HepG2 (cell line): Measurements from ENCODE around the gene ZDHHC18. TPM values are rescaled to one million over a fixed set of nuclear protein-coding genes. Genes with fewer than 3 reads are reported as not detected.

ENCODE experiments used
- ETV6 ChIP-seq: sonication (generic); formaldehyde crosslinking; conservative IDR thresholded peaks from 2 replicates; pipeline ENCODE4 v1.4.0; 2020; ENCODE audit warnings: missing genetic modification reagents
- HDAC6 ChIP-seq: fragments of 200-600 bp; sonication (generic); IDR thresholded peaks from 2 replicates; pipeline ENCODE4 v1.7.0; 2017; ENCODE audit warnings: mild to moderate bottlenecking, antibody characterized with exemption, low read length, low read depth
- MYPOP ChIP-seq: sonication (generic); formaldehyde crosslinking; IDR thresholded peaks from 2 replicates; pipeline ENCODE4 v1.8.1; 2023; ENCODE audit warnings: mild to moderate bottlenecking, moderate library complexity, missing genetic modification reagents
- RFX1 ChIP-seq: fragments of 450-650 bp; IDR thresholded peaks from 2 replicates; pipeline ENCODE4 v1.6.1; 2017
- SETDB1 ChIP-seq: sonication (generic); formaldehyde crosslinking; IDR thresholded peaks from 2 replicates; pipeline ENCODE4 v1.5.1; 2020; ENCODE audit warnings: missing genetic modification reagents, mild to moderate bottlenecking, borderline replicate concordance
- SMARCE1 ChIP-seq: fragments of 450-650 bp; IDR thresholded peaks from 2 replicates; pipeline ENCODE4 v1.6.1; 2017; ENCODE audit warnings: borderline replicate concordance
- SNAPC2 ChIP-seq: sonication (generic); formaldehyde crosslinking; IDR thresholded peaks from 2 replicates; pipeline ENCODE4 v1.8.1; 2022; ENCODE audit warnings: mild to moderate bottlenecking, missing genetic modification reagents
- THYN1 ChIP-seq: sonication (generic); formaldehyde crosslinking; IDR thresholded peaks from 2 replicates; pipeline ENCODE4 v1.8.1; 2023; ENCODE audit warnings: low read depth, mild to moderate bottlenecking, moderate library complexity, missing genetic modification reagents, borderline replicate concordance
- ZHX2 ChIP-seq, 2 experiments: sonication (generic) in 1 of 2; formaldehyde crosslinking in 1 of 2; IDR thresholded peaks; 2 replicates each; pipeline versions ENCODE4 v1.6.1 to v1.9.0; 2014 to 2022; ENCODE audit warnings: antibody characterized with exemption in 1 of 2, borderline replicate concordance in 1 of 2, inconsistent platforms in 1 of 2, low read depth in 1 of 2, missing genetic modification reagents in 1 of 2
- ZNF124 ChIP-seq: sonication (generic); formaldehyde crosslinking; IDR thresholded peaks from 2 replicates; pipeline ENCODE4 v1.4.0; 2020; ENCODE audit warnings: missing genetic modification reagents
- ZNF136 ChIP-seq: sonication (generic); formaldehyde crosslinking; IDR thresholded peaks from 2 replicates; pipeline ENCODE4 v1.8.1; 2022; ENCODE audit warnings: low read depth, mild to moderate bottlenecking, moderate library complexity, missing genetic modification reagents
- ZNF276 ChIP-seq: sonication (generic); formaldehyde crosslinking; IDR thresholded peaks from 2 replicates; pipeline ENCODE4 v1.4.0; 2020; ENCODE audit warnings: mild to moderate bottlenecking, low read depth, missing genetic modification reagents
- ZNF30 ChIP-seq: sonication (generic); formaldehyde crosslinking; IDR thresholded peaks from 2 replicates; pipeline ENCODE4 v1.5.0; 2020; ENCODE audit warnings: mild to moderate bottlenecking, missing genetic modification reagents
- ZNF362 ChIP-seq: sonication (generic); formaldehyde crosslinking; IDR thresholded peaks from 2 replicates; pipeline ENCODE4 v1.4.0; 2020; ENCODE audit warnings: missing genetic modification reagents, mild to moderate bottlenecking, borderline replicate concordance
- ZNF503 ChIP-seq: sonication (generic); formaldehyde crosslinking; IDR thresholded peaks from 2 replicates; pipeline ENCODE4 v1.4.0; 2020; ENCODE audit warnings: missing genetic modification reagents
- ZSCAN22 ChIP-seq: sonication (generic); formaldehyde crosslinking; IDR thresholded peaks from 2 replicates; pipeline ENCODE4 v1.4.0; 2020; ENCODE audit warnings: mild to moderate bottlenecking, missing genetic modification reagents
- polyA plus RNA-seq, 8 experiments: library from polyadenylated mRNA; depleted of rRNA in 3 of 8; stranded (reverse) in 7 of 8; unstranded in 1 of 8; fragments of >200 nt; fragmentation: Illumina TruSeq in 4 of 8; extraction: Trizol in 4 of 8; gene quantifications; 2 replicates each; pipeline versions ENCODE4 v1.2.1 to v1.2.3, GENCODE V29; 2011 to 2016; ENCODE audit warnings: low read depth in 4 of 8, missing spikeins in 1 of 8, mixed read lengths in 1 of 8; ENCODE audit not compliant: insufficient read depth in 1 of 8
- total RNA-seq, 5 experiments: library from RNA; depleted of rRNA; stranded (reverse); fragments of >200 nt; fragmentation: Illumina TruSeq; extraction: Trizol; gene quantifications; 2 replicates each; pipeline ENCODE4 v1.2.3, GENCODE V29; 2016; ENCODE audit warnings: low read depth in 1 of 5

ZDHHC18 gene
- total and polyA plus RNA-seq, 2 of the 13 experiments (the other 11 are each of a cell fraction or from before 2014, with no cell fraction given), result 13.2 to 35.3 TPM

GRCh38 chr1:26864610-26865480 is 38.4 kb downstream of the ZDHHC18 start (continued):
- TF ChIP-seq ZNF362 (CRISPR knock-in tag), result no peak; the same call in 1 of the 2 replicates
- 0 out of 2 replicates have a peak, but pooled peaks have one; percentile 36 for TF ChIP-seq ZNF503
- no peak for TF ChIP-seq ZSCAN22
- no peak for TF ChIP-seq SNAPC2
- TF ChIP-seq RFX1, result no peak
- no peak for TF ChIP-seq THYN1 (CRISPR knock-in tag)
- TF ChIP-seq MYPOP, result peak; percentile 86
- no peak for TF ChIP-seq SMARCE1
- no peak for TF ChIP-seq SETDB1 (CRISPR knock-in tag)
- TF ChIP-seq ETV6, result no peak
- no peak for TF ChIP-seq ZHX2 (IDR thresholded peaks at IDR 0.05; ENCODE audit: low read depth)
- TF ChIP-seq ZHX2 (CRISPR knock-in tag; IDR thresholded peaks at IDR 0.05; ENCODE audit: borderline replicate concordance), result no peak
- no peak for TF ChIP-seq ZNF30 (CRISPR knock-in tag)
- no peak for TF ChIP-seq ZNF136
- TF ChIP-seq HDAC6, result no peak
- TF ChIP-seq ZNF276 (CRISPR knock-in tag), result no peak
- TF ChIP-seq ZNF124 (CRISPR knock-in tag), result peak; percentile 25; the same call in 1 of the 2 replicates
